GM19372 (cell line): ENCODE measurements around the gene CPM.
"Not testable (repeated sequence)": the region's sequence is repeated elsewhere in the genome, so short reads cannot be mapped to it uniquely, and the experiment has no call there.

Experiments
- ATAC-seq: cut with Tn5 transposase; IDR thresholded peaks from one replicate; pipeline ENCODE4 v1.9.1; 2021; ENCODE audit warnings: mild to moderate bottlenecking, low read depth, moderate library complexity; ENCODE audit not compliant: unreplicated experiment

CPM gene

GRCh38 chr12:68833508-68833907 is 99.5 kb downstream of the CPM start:
- no peak for ATAC-seq

- no peak for ATAC-seq
Measured at GRCh38 chr12:68832504-68832867, 100.5 kb downstream of the CPM start.

- no peak for ATAC-seq
Measured at GRCh38 chr12:68831751-68832503, 101.0 kb downstream of the CPM start.

GRCh38 chr12:68831272-68831671 is 101.7 kb downstream of the CPM start:
- no peak for ATAC-seq

GRCh38 chr12:68828672-68829068 is 104.3 kb downstream of the CPM start:
- ATAC-seq, result no peak

GRCh38 chr12:68827895-68828671 is 104.9 kb downstream of the CPM start:
- no peak for ATAC-seq

GRCh38 chr12:68825569-68826217 is 107.3 kb downstream of the CPM start:
- ATAC-seq, result no peak

GRCh38 chr12:68824597-68825250 is 108.2 kb downstream of the CPM start:
- no peak for ATAC-seq

- no peak for ATAC-seq
Measured at GRCh38 chr12:68824131-68824530, 108.8 kb downstream of the CPM start.

- no peak for ATAC-seq
Measured at GRCh38 chr12:68823696-68824095, 109.3 kb downstream of the CPM start.

- ATAC-seq, result no peak
Measured at GRCh38 chr12:68821357-68822188, 111.4 kb downstream of the CPM start.

- not testable (repeated sequence) for ATAC-seq
Measured at GRCh38 chr12:68819481-68819880, 113.5 kb downstream of the CPM start.

GRCh38 chr12:68815928-68816800 is 116.8 kb downstream of the CPM start:
- no peak for ATAC-seq

- ATAC-seq, result no peak
Measured at GRCh38 chr12:68815232-68815927, 117.6 kb downstream of the CPM start.

- ATAC-seq, result no peak
Measured at GRCh38 chr12:68814490-68815231, 118.3 kb downstream of the CPM start.

- no peak for ATAC-seq
Measured at GRCh38 chr12:68813242-68813593, 119.8 kb downstream of the CPM start.

GRCh38 chr12:68812553-68813241 is 120.3 kb downstream of the CPM start:
- ATAC-seq, result no peak
